Esophagus (tissue), 2 donors: ENCODE data around the gene TOR2A. TPM values are rescaled to one million over a fixed set of nuclear protein-coding genes. Genes with fewer than 3 reads are reported as not detected.
A peak's percentile ranks its signal among the peaks of the same experiment; 100 is the strongest.
"Not testable (repeated sequence)": the region's sequence is repeated elsewhere in the genome, so short reads cannot be mapped to it uniquely, and the experiment has no call there.

ENCODE experiments used
- H3K27ac ChIP-seq, 2 donors: one replicate each; pipeline ENCODE4 v1.5.1; 2013; ENCODE audit warnings: low read depth in 2 of 2, mild to moderate bottlenecking in 2 of 2, inconsistent platforms in 1 of 2, low read length in 1 of 2, moderate library complexity in 1 of 2
- H3K27me3 ChIP-seq, 2 donors: one replicate each; pipeline ENCODE4 v1.6.1; 2013; ENCODE audit warnings: low read length in 2 of 2, control low read depth in 1 of 2, mild to moderate bottlenecking in 1 of 2; ENCODE audit not compliant: insufficient read depth in 2 of 2, control insufficient read depth in 1 of 2
- H3K36me3 ChIP-seq, 2 donors: one replicate each; pipeline ENCODE4 v1.6.1; 2013; ENCODE audit warnings: low read length in 1 of 2; ENCODE audit not compliant: control insufficient read depth in 2 of 2, insufficient read depth in 2 of 2
- H3K4me1 ChIP-seq, 2 donors: one replicate each; pipeline ENCODE4 v1.6.1; 2013; ENCODE audit warnings: low read length in 1 of 2; ENCODE audit not compliant: control insufficient read depth in 2 of 2, insufficient read depth in 2 of 2
- H3K4me3 ChIP-seq, 2 donors: one replicate each; pipeline ENCODE4 v1.5.1; 2013; ENCODE audit warnings: low read length in 2 of 2, mild to moderate bottlenecking in 2 of 2, low read depth in 1 of 2, moderate library complexity in 1 of 2
- H3K9me3 ChIP-seq, 2 donors: one replicate each; pipeline ENCODE4 v1.6.1; 2013; ENCODE audit warnings: mild to moderate bottlenecking in 2 of 2, low read depth in 1 of 2, low read length in 1 of 2, moderate library complexity in 1 of 2; ENCODE audit not compliant: control insufficient read depth in 2 of 2, insufficient read depth in 1 of 2
- WGBS, 2 donors: extraction: QIAGEN DNeasy Blood & Tissue Kit; methylation state at CpG; one replicate each; pipeline ENCODE4 v1.1.7; 2013; 5-methylcytosine and 5-hydroxymethylcytosine counted together
- polyA plus RNA-seq, 2 donors: library from polyadenylated mRNA; stranded (reverse); fragments of 200-250 nt; gene quantifications; one replicate each; pipeline ENCODE4 v1.2.3, GENCODE V29; 2013
- donor health status: healthy with polysubstance abuse.
- donor health status: Bipolar disorder and iron deficiency.

TOR2A gene
- polyA plus RNA-seq, result 10 to 100 TPM; 10.0 to 13.2 TPM

DNA sequence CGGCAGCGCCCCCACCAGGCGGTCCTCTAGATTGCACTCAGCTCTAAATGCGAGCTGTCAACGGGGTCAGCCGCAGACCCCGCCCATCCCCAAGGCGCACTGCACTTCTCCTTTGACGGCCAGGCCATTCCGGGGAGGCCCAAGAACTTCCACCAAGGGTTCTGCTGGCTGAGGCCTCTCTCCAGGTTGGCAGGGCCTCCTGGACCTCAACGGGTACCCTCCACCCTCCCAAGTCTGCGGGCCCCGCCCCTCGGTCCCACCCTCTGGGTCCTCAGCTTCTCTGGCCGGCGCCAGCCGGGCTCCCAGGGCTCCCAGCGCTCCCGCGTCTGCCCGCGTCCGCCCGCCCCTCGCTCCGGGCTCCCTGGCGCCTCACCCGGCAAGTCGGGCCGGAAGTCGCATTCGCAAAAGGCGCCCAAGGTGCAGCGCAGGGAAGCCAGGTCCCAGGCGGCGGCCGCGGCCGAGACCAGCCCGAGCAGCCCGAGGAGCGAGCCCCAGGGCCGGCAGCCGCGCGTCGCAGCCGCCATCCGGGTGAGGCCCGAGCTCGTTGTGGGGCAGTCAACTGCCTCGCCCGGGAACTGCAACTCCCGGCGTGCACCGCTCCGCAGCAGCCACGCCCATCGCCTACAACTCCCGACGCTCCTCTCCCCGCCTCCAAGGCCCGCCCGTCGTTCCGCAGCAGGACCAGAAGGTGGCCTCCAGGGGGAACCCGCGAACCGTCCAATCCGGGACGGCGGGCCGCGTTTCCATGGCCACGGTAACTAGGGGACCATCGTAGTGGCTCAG lies at the start of gene TOR2A:
TOR2A (minus strand) TSS at position 548 of the 783 bp plus-strand sequence; CDS start at position 524, 24 bp downstream.
- H3K27ac ChIP-seq, result peak within 1 kb of the TSS; percentile 94 to 98
- H3K4me1 ChIP-seq, result peaks cover 5 to 6% of the 10 kb centered on the region in 2 donors
- H3K36me3 ChIP-seq, result peaks cover 3 to 11% of the 10 kb centered on the region in 2 donors
- peak within 1 kb of the TSS; percentile 65 to 67 for H3K4me3 ChIP-seq
- WGBS, 2 donors, result 0 to 1% methylated on average over 69 to 76 of the region's 76 CpGs
- H3K27me3 ChIP-seq, result no peaks in the 10 kb centered on the region
- no peaks in the 10 kb centered on the region for H3K9me3 ChIP-seq

DNA sequence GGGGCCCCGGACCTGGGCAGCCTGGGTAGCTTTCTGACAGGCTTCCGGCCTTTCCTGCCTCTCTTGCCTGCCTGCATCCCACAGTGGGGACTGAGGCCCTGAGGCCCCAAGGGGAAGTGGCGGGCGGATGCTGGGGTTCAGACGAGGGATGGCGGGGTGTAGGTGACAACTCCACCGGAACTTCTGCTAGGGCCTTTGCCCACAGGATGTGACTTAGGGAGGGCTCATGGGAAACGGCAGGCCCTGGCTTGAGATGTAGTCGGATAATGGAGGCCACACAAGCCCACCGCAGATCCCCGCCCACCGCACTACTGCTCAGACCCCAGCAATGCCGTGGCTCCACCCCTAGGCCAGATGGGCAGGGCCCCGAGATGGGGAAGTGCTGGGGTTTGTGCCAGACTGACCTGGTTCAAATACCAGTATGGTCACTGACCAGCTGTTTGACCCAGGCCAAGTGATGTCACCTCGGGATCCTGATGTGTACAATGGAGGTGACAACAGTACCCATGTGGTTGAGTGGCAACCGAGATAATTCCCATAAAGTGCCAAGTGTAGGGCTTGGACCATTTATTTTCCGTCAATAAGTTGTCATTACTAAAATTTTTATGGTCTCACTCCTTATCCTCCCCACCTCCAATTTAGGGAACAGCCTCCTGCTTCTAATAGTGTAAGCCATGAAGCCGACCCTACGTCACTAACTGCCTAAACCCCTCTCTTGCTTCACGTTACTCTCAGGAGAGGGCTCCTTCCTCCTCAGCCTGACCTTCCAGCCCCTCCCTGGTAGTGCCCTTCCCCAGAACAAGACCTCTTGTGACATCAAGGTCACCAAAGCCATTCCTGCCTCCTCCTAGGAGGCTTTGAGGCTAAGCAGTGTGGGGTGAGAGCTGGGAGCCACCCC lies 48.3 kb upstream of the TOR2A start:
- Histone ChIP-seq H3K4me1 (peaks cover 0 to 4% of the 10 kb centered on the region in 2 donors), H3K27ac (peak overlapping the region; percentile 70), H3K36me3 (peaks cover 4 to 8% of the 10 kb centered on the region in 2 donors), H3K9me3 (no peaks in the 10 kb centered on the region), H3K4me3 (no peak overlapping the region), H3K27me3 (no peaks in the 10 kb centered on the region)
- WGBS, 2 donors, result 63 to 66% methylated on average over 20 of the region's 20 CpGs

DNA sequence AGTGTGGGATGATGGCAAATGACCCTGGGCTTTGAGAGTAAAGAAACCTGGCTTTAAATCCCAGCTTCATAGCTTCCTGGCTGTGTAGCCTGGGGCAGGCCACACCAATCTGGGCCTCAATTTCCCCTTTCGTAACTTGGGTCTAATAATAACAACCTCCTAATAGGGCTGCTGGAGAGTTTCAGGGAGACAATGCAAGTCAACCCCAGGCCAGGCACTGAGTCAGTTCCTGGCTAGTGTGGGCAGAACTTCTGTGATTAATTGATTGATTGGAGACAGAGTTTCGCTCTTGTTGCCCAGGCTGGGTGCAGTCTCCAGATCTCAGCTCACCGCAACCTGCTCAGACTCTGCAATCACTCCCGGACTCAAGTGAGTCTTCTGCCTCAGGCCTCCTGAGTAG lies 46.7 kb upstream of the TOR2A start:
- WGBS, 2 donors, result 78 to 92% methylated on average over 4 of the region's 4 CpGs

DNA sequence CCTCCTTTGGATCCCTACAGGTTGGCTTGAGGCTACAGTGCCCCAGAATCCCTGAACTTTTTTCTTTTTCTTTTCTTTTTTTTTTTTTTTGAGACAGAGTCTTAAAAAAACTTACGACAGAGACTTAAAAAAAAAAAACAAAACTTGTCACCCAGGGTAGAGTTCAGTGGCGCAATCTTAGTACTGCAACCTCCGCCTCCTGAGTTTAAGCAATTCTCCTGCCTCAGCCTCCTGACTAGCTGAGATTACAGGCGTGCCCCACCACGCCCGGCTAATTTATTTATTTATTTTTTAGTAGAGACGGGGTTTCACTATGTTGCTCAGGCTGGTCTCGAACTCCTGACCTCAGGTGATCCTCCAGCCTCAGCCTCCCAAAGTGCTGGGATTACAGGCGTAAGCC lies 45.8 kb upstream of the TOR2A start:
- not testable (repeated sequence) for H3K36me3 ChIP-seq, H3K4me3 ChIP-seq, H3K4me1 ChIP-seq, H3K27me3 ChIP-seq, H3K27ac ChIP-seq, H3K9me3 ChIP-seq
- 81 to 88% methylated on average over 9 of the region's 9 CpGs for WGBS, 2 donors

More for the DNA sequence above, 46.7 kb upstream of the TOR2A start:
- no peaks in the 10 kb centered on the region for H3K9me3 ChIP-seq
- H3K4me1 ChIP-seq, result peaks cover 0 to 4% of the 10 kb centered on the region in 2 donors
- H3K27ac ChIP-seq, result no peak overlapping the region
- H3K4me3 ChIP-seq, result no peak overlapping the region
- no peaks in the 10 kb centered on the region for H3K36me3 ChIP-seq
- H3K27me3 ChIP-seq, result no peaks in the 10 kb centered on the region

DNA sequence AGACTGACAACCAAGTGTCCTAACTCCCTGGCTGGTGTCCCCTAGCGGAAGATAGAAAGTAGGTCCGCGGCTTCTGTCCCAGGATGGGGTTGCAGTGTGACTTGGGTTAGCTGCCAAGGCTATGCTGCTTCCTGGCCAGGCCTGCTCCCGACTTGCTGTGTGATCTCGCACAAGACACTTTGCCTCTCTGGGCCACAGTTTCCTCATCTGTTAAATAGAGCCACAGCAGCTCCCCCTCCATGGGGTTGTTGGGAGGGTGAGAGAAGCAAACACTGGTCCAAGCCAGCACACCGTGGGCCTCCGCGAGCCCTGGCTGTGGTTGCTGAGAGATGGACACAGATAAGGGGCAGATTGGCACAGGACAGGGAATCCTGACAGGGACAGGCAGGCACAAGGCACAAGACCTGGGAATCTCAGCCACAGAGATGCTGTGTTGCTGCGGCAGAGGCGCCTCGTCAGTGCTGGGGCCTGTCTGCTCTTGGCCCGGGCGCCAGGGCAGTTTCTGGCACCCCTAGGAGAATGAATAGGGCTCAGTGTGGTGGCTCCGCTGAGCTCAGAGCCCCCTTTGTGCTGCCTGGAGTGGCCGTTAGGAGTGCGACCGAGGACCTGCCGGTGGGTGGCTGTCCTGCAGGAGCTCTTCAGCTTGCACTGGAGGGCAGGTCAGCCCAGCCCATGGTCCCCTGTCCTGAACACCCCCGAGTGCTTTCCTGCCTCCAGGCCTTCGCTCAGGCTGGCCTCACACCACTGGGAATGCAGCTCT lies 45.2 kb upstream of the TOR2A start:
- no peak overlapping the region for H3K4me3 ChIP-seq
- no peaks in the 10 kb centered on the region for H3K27me3 ChIP-seq
- H3K36me3 ChIP-seq, result no peaks in the 10 kb centered on the region
- 78 to 81% methylated on average over 20 of the region's 20 CpGs for WGBS, 2 donors
- no peaks in the 10 kb centered on the region for H3K9me3 ChIP-seq
- H3K4me1 ChIP-seq, result peaks cover 0 to 4% of the 10 kb centered on the region in 2 donors
- no peak overlapping the region for H3K27ac ChIP-seq

DNA sequence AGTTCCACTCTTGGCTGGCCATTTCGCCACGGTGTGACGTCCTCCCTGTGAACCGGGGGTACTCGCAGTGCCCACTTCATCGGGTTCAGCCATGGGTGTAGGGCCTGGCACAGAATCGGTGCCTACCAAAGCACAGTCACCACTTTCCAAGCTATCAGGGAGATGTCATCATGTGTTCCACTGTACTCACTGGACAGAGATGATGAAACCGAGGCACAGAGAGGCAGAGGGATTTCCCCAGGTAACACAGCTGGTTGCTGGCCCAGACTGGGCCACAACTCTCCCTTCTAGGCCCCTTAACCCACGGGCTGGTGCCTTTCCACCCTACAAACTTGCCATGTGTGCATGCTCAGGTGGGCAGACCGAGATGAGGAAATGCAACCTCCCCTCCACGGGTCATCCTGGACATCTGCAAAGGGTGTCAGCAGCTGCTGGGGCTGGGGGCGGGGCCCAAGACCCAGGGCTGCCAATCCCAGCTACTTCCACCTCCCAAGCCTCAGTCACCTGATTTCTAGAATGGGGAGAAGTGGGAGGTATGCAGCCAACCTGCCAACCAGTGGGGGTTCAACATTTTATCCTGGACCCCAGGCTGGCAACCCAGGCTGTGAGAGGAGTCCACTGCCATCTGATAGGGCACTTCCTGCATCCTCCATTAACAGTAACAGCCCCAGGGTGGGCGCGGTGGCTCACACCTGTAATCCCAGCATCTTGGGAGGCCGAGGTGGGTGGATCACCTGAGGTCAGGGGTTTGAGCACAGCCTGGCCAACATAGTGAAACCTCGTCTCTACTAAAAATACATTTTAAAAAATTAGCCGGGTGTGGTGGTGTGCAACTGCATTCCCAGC lies 44.3 kb upstream of the TOR2A start:
- H3K4me3 ChIP-seq, result peak overlapping the region in 1 of 2 donors; percentile 2
- peak overlapping the region; percentile 45 to 51 for H3K27ac ChIP-seq
- WGBS, 2 donors, result 64 to 65% methylated on average over 17 of the region's 17 CpGs
- H3K36me3 ChIP-seq, result no peaks in the 10 kb centered on the region
- peaks cover 0 to 4% of the 10 kb centered on the region in 2 donors for H3K4me1 ChIP-seq
- no peaks in the 10 kb centered on the region for H3K27me3 ChIP-seq
- H3K9me3 ChIP-seq, result no peaks in the 10 kb centered on the region

DNA sequence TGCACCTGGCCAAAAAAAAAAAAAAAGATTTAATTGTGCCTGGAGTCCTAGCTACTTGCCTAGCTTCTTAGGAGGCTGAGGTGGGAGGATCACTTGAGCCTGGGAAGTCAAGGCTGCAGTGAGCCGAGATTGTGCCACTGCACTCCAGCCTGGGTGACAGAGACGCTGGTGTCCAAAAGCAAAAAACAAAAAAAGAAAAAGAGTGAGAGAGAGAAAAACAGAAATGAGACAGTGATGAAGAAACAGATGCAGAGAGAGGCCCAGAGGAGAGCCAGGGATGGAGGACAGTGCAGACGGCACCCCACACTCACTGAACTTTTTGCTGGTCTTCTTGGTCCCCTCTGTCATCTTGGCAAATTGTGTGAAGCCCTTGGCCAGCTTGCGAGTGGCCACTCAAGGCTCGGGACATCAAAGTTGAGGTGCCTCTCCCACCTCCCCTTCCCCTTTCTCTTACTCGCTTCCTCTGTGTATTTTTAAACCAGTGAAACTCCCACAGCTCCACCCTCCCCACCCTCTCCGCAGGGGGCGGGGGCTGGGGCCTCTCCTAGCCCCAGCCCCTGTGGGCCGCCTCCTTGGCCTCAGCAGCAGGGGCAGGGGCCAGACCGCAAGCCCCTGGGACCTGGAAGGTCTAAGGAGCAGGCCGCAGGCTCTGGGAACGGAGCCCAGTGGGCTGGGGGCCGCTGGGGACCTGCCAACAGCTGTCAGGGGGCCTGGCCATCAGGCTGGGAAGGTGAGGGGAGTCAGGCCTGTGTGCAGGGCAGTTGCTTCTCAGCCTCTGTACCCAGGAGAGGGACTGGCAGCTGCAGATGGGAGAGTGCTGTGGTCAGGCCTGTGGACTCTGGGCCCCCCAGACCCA lies 43.4 kb upstream of the TOR2A start, which contains the start of gene SH2D3C:
SH2D3C (minus strand) TSS at position 387 of the 856 bp plus-strand sequence; CDS start at position 348, 39 bp downstream.
- peak within 1 kb of the TSS; percentile 20 to 25 for H3K4me3 ChIP-seq
- no peaks in the 10 kb centered on the region for H3K9me3 ChIP-seq
- 54 to 64% methylated on average over 13 of the region's 13 CpGs for WGBS, 2 donors
- peak within 1 kb of the TSS; percentile 45 to 51 for H3K27ac ChIP-seq
- H3K4me1 ChIP-seq, result peaks cover 0 to 2% of the 10 kb centered on the region in 2 donors
- no peaks in the 10 kb centered on the region for H3K36me3 ChIP-seq
- no peaks in the 10 kb centered on the region for H3K27me3 ChIP-seq

DNA sequence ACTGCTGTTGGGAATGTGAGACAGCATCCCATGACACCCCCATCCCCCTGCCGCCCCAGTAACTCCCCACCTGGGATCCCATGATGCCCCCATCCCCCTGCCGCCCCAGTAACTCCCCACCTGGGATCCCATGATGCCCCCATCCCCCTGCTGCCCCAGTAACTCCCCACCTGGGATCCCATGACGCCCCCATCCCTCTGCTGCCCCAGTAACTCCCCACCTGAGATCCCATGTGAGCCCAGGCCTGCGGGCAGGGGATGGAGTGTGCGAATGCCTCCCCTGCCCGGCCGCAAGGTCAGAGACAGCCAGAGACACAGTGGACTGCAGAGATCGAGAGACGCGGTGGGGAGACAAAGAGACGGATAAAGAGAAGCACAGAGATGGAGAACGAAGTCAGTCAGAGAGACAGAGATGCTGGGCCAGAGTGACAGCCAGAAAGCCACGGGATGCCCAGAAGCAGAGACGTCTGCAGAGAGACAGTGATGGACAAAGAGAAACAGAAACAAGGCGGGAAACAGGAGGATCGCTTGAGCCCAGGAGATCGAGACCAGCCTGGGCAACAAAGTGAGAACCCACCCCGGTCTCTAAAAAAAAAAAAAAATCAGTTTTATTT lies 42.4 kb upstream of the TOR2A start:
- Histone ChIP-seq H3K4me3 (peak overlapping the region; percentile 20 to 25), H3K36me3 (no peaks in the 10 kb centered on the region), H3K27me3 (no peaks in the 10 kb centered on the region), H3K4me1 (peaks cover 0 to 2% of the 10 kb centered on the region in 2 donors), H3K9me3 (no peaks in the 10 kb centered on the region), H3K27ac (peak overlapping the region in 1 of 2 donors; percentile 22)
- 70% methylated on average over 18 of the region's 18 CpGs for WGBS, 2 donors
